Coronary artery (tissue), 2 donors: ENCODE measurements around the gene DDX25.
"Not testable (repeated sequence)": the region's sequence is repeated elsewhere in the genome, so short reads cannot be mapped to it uniquely, and the experiment has no call there.

Experiments
- DNase-seq: peaks from one replicate; pipeline ENCODE4 v3.0.0-alpha.2; 2017; ENCODE audit warnings: low spot score
- H3K27ac ChIP-seq, 2 donors: fragments of 200-600 bp; sonication (generic); one replicate each; pipeline ENCODE4 v1.5.1; 2016 to 2019
- H3K4me3 ChIP-seq: fragments of 200-600 bp; sonication (generic); 2 replicates; pipeline ENCODE4 v1.5.1; 2016; ENCODE audit warnings: mild to moderate bottlenecking, moderate library complexity
- CTCF ChIP-seq: fragments of 200-600 bp; sonication (generic); IDR thresholded peaks from one replicate; pipeline ENCODE4 v1.5.1; 2019; ENCODE audit warnings: antibody characterized with exemption

The DDX25 gene

GRCh38 chr11:125910226-125910849 is 6.0 kb downstream of the DDX25 start:
- H3K27ac ChIP-seq = no peak overlapping the region

GRCh38 chr11:125914601-125915000 is 10.3 kb downstream of the DDX25 start:
- not testable (repeated sequence) for H3K4me3 ChIP-seq, H3K27ac ChIP-seq, DNase-seq

More at GRCh38 chr11:125910226-125910849, 6.0 kb downstream of the DDX25 start:
- no peak for DNase-seq
- no peak overlapping the region for H3K4me3 ChIP-seq
- TF ChIP-seq CTCF = no peak

DNA sequence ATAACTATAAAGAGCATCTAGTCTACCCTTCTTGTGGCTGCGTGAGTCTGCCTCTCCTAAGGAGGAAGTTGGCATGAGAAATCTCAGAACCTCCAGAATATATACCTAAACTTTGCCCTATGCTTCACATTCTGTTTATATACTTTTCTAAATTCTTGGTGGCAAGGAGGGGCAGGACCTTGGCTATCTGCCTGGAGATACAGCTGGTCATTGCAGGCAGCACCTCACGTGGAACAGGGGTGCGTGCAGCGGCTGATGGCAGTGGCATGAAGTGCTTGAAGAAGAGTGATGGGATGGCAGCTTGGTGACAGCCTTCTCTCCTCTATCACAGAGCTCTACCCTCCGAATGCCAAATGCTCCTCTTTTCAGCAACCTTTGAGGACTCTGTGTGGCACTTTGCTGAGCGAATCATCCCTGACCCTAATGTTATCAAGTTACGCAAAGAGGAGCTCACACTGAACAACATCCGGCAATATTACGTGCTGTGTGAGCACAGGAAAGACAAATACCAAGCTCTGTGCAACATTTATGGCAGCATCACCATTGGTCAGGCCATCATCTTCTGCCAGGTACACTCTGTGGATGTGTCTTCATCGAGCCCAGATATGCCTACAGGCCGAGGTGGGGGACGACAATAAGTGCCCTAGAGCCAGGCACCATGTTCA is 12.5 kb downstream of the DDX25 start:
- no peak overlapping the region for H3K27ac ChIP-seq

GRCh38 chr11:125918140-125918840 is 14.0 kb downstream of the DDX25 start:
- H3K27ac ChIP-seq = no peak overlapping the region
- DNase-seq = no peak
- no peak for TF ChIP-seq CTCF

More for the DNA sequence above, 12.5 kb downstream of the DDX25 start:
- no peak for DNase-seq
- H3K4me3 ChIP-seq = no peak overlapping the region
- no peak for TF ChIP-seq CTCF

DNA sequence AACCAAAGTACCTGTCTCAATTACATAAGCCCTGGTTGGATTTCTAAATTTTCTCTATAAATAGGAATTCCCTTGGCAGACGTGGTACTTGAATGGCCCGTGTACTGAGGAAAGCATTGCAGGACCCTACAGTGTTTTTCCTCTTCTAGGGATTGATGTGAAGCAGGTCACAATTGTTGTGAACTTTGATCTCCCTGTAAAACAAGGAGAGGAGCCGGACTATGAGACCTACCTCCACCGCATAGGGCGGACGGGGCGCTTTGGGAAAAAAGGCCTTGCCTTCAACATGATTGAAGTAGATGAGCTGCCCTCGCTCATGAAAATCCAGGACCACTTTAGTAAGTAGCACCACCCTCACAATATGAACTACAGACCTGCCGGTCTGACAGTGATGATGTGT is 16.7 kb downstream of the DDX25 start:
- Histone ChIP-seq H3K4me3 (no peak overlapping the region), H3K27ac (no peak overlapping the region)
- no peak for TF ChIP-seq CTCF
- no peak for DNase-seq

More at GRCh38 chr11:125918140-125918840, 14.0 kb downstream of the DDX25 start:
- no peak overlapping the region for H3K4me3 ChIP-seq

DNA sequence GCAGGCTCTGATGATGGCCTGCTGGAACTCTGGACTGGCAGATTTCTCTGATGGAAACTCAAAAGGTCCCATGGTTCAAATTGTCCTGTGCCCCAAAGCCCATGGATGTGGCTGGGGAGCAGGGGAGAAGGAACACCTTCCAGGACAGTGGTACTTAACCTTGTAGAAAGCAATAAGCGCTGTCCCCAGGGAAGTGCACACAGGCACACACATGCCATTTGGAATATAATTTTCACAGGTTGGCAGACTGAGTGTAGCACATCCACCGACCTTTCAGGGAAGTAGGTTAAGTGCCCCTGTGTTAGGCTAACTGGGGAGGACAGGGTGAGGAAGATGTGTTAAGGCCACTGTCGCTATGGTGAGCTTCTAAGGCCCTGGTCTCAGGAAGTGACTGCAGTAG is 17.8 kb downstream of the DDX25 start:
- DNase-seq = no peak
- TF ChIP-seq CTCF = no peak
- no peak overlapping the region for H3K27ac ChIP-seq
- no peak overlapping the region for H3K4me3 ChIP-seq

DNA sequence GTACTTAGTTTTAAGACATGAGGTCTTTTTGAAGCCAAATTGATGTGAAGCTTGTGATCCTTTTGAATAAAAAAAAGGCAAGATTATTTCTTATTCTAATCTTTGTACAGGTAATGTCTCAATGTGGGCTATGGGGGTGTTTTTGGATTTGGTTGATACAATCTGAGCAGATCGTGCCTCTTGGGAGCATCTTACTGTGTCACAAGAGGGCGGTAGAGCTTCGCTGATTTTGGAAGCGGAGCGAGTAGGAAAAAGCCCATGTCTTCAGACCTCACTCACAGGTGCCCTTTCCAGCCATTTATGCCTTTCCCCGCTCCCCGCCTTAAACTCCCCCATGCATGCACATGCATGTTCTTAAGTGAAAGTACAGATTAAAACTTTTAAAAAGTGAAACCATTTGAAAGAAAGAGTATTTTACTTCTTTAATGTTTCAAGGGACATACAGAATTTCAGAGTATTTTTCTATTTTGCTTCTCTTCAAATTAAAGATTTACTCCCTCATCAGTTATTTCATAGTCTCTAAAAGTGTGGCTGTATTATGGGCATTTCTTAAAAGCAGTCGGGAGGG is 18.8 kb downstream of the DDX25 start:
- no peak for DNase-seq
- no peak overlapping the region for H3K27ac ChIP-seq
- peak; percentile 49 for TF ChIP-seq CTCF
- no peak overlapping the region for H3K4me3 ChIP-seq
